GM19324 (cell line): ENCODE data around the gene ZNF362.
"Not testable (repeated sequence)": the region's sequence is repeated elsewhere in the genome, so short reads cannot be mapped to it uniquely, and the experiment has no call there.

Experiments
- ATAC-seq: cut with Tn5 transposase; IDR thresholded peaks from one replicate; pipeline ENCODE4 v1.9.1; 2021; ENCODE audit warnings: mild to moderate bottlenecking, moderate library complexity; ENCODE audit not compliant: unreplicated experiment, low FRiP score

Gene ZNF362

DNA sequence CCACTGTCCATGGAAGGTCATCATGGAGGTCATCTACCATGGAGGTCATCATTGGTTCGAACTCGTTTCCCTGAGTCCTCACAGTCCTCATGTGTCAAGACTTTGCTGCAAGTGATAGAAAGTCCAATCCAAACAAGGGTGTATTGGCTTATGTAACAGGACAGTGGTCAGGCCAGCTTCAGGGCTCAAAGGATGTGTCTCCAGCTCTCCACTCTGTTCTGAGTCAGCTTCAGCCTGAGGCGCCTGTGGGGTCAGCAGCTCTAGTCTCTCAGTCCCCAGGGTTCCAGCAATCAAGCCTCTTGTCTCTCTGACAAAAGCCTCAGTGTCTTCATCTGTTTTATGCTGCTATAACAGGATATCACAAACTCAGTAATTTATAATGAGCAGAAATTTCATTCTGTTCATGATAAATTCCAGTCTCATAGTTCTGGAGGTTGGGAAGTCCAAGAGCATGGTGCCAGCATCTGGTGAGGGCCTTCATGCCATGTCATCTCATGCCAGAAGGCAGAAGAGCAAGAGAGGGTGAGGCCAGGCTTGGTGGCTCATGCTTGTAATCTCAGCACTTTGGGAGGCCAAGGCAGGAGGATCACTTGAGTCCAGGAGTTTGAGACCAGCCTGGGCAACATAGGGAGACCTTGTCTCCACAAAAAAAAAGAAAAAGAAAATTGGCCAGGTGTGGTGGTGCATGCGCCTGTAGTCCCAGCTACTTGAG lies 45.1 kb downstream of the ZNF362 start:
- no peak for ATAC-seq

DNA sequence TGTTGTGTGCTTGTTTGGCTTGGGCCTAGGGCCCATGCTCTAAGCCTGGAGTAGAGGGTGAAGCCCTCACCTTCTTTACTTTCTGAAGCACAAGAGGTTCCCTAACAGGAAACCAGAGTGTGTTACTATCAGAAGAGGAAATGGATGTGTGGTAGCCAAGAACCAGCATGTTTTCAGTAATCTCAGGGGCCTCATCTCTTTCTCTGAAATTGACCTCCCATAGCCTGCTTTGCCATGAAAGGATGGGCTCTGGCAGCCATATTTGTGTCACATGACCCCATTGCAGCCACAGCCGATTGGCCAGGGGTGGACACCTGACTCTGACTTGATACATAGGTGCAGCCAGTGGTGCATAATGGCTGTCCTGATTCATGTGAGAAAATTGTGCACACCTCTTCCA lies 46.0 kb downstream of the ZNF362 start:
- ATAC-seq = no peak

- no peak for ATAC-seq
These were observed 48.7 kb downstream of the ZNF362 start for GRCh38 chr1:33305016-33305415.

DNA sequence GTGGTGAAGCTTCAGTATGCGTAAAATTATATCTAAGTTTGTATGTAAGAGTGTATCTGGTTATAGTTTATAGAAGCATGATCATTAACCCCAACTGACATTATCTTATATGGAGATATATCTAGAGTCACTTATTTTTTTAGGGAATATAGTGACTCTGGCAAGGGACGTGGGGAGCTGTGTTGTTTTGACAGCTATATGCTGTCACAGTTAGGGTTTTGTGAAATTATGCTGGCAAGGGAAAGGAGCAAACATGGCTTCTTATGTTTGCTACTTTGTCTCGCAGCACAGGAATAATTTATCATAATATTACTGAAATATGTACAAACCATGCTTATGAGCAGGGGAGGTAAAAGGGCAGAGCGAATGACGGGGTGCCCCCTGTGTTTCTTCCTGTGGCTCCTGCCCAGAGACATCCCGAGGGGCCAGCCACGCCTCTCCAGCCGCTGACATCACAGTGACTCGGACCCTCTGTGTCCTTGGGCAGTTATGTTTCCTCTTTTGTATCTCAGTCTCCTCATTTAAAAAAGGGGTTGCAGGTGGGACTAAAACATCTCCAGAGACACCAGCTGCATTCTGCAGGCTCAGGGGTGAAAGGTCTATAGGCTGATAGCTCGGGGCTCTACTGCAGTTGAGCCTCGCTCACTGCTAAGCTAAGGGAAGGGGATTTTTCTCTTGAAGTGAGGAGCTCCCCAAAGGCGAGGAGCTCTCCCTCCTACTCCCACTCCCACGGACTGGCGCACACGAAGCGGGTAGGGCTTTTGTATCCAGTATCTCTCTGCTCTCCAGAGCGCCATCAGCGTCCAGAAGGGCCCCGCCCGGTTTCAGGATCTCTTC lies 49.7 kb downstream of the ZNF362 start:
- no peak for ATAC-seq

DNA sequence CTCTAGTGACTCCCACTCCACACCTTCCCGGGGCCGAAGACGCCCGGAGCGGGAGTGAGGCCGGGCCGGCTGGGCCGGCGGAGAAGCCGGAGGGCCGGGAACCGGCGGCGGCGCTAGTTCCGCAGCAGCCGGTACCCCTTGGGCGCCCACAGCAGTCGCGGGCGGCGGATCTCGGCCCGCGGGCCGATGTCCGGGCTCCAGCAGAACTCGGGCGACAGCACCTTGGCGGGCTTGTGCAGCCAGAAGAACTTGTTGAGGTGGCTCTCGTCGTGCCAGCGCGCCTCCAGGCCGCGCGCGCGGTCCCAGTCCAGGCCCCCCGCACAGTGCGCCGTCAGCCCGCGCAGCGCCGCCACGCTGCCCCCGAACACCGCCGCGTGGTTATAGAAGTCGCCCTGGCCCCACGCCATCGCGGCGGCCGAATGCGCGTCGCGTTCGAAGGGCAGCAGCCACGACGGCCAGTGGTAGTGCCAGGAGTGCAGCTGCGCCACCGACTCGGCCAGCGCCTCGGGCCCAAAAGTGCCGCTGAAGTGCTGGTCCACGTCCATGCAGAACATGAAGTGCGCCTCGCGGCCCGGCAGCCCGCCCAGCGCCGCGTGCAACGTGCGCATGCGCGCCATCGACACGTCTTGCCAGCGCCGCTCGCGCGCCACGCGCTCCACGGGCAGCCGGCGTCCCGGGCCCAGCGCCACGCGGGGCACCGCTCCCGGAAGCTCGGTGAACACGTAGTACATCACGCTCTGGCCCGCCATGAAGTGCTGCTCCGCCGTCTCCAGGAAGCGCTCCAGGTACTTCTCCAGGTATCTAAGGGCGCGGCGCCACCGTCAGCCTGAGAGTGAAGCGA lies 50.6 kb downstream of the ZNF362 start:
- ATAC-seq = no peak

DNA sequence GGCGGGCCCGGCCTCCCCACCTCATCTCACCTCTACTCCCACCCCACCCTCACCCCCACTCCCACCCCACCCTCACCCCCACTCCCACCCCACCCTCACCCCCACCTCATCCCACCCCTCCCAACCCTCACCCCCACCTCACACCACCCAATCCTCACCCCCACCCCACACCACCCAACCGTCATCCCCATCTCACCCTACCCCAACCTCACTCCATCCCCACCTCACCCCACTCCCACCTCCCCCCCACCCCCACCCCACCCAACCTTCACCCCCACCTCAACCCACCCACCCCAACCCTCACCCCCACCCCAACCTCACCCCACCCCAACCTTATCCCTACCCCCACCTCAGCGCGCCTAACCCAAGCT lies 51.2 kb downstream of the ZNF362 start:
- ATAC-seq = no peak

GRCh38 chr1:33309351-33309750 lies 53.1 kb downstream of the ZNF362 start:
- ATAC-seq = not testable (repeated sequence)

GRCh38 chr1:33310702-33311101 lies 54.4 kb downstream of the ZNF362 start:
- ATAC-seq = no peak

DNA sequence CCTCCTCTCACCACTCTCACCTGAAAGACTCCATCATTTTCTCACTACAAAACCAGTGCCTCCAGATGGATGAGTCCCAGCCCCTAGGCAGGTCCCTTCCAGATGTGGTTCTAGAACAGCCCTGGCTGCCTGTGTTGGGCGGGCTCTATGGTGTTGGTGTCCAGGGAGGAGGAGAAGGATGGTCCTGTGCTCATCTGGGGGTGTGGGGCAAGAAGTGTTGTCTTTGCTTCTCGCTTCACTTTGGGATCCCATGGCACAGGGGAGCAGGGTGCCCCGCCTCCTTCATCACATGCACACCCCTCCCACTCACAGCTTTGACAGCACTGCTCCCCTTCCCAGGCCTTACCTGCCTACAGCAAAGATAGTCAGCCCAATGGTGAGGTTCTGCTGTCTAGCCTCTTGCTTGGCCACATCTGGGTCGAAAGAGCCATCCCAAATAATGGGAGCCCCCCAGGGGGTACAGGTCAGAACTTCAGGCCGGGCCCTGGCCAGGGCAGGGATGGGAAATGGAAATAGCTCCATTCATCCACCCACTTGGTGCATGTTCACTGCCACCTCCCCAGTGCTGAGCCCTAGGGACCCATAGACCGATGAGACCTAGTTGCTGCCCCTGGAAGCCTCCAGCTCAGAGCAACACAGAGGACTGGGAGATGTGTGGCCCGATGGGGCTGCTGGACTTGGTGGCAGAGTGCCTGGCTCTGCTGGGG lies 55.6 kb downstream of the ZNF362 start:
- ATAC-seq = no peak

- no peak for ATAC-seq
These were observed 56.1 kb downstream of the ZNF362 start for GRCh38 chr1:33312413-33312749.

DNA sequence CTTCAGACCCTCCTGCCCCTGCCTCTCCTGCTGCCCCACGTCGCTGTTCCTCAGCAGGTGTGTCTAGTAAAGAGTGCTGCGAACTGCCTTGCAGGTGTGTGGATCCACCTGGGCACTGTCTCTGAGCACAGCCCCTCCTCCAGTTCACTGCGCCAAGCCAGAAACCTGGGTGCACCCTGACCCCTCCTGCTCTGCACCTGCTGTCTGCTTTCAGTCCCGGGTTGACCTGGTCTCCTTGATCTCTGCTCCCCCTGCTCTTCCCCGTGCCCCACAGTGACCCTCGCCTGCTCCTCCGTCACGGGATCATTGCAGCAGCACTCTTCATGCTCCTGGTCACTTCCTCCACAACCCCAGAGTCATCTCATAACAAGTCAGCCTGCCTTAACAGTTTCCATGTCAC lies 58.1 kb downstream of the ZNF362 start:
- no peak for ATAC-seq

DNA sequence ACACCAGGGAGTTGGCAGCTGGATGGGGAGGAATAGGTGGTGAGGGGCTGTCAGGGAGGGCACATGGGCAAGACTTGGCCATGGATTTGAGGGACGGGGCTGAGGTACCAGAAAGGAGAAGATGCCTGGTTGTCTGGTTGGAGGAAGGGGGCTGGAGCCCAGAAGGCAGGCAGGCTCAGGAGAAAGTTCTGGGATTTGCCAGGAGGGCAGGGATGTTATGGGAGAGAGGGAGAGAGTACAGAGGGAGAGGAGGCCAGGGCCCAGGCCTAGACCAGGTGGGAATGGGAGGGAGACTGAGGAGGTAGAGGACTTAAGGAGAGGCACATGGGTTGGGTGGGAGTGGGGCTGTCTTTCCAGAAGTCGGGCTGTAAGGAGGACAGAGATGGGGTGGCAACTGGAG lies 60.3 kb downstream of the ZNF362 start:
- no peak for ATAC-seq

DNA sequence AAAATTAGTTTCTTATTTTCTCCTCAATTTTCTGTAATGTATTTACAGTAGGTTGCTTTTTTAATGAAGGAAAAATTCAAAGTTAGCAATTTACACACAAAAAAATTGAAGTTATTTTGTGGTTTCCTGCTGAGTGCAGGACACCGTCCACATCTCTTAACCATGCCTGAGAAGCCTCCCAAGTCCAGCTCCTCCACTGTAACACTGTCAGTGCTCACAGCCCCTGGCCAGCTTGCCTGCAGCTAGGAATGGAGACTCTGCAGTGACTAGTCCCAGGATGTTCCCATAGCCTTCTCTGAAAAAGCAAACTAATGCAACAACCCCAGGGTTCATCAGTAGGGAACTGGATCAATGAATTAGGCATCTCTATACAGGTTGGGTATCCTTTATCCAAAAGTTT lies 61.1 kb downstream of the ZNF362 start:
- ATAC-seq = no peak

DNA sequence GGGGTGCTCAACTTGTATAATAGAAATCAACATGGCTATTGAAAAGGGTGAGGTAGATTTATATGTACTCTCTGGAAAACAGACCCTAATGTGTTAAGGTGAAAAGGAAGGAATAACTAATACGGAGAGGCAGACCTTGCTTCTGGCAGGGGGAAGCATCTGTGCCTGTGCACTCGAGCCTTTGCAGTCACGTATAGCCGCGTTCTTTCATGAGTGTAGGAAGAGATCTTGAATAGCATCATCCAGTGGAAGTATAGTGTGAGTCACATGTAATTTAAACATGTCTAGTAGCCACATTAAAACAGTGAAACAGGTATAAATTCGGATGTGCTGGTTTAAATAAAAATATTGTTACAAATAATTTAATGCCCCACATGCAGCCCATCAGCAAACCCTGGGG lies 61.7 kb downstream of the ZNF362 start:
- no peak for ATAC-seq

GRCh38 chr1:33319186-33319948 lies 63.1 kb downstream of the ZNF362 start:
- ATAC-seq = no peak

DNA sequence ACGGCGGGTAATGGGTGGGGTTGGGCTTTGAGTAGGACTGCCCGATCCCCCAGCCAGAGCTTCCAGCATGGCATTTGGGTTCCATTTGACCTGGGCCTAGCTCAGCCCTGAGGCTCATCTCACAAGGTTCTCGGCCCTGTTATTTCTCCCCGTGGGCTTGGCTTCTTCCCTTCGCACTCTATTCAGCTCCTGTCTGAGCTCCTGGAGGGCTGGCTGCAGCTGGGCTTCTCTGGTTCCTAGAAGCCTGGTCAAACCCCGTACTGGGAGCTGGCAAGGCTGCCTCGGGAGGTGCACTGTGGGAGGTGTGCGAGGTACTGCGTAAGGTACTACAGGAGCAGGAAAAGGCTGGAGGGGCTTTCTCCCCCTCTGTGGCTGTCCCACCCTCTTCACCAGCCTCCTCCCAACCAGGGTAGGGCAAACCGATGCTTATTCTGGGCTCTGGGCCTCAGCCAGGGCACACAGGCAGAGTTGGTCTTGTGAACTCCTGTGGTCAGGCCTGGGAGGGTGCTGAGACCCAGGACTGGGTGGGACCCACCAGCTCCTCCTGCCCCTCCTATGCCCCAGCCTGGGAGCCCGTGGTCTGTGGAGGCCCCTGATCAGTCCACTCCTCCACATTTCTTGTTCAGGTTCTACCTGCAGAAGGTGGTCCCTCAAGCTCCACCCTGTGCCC lies 63.8 kb downstream of the ZNF362 start:
- ATAC-seq = no peak

DNA sequence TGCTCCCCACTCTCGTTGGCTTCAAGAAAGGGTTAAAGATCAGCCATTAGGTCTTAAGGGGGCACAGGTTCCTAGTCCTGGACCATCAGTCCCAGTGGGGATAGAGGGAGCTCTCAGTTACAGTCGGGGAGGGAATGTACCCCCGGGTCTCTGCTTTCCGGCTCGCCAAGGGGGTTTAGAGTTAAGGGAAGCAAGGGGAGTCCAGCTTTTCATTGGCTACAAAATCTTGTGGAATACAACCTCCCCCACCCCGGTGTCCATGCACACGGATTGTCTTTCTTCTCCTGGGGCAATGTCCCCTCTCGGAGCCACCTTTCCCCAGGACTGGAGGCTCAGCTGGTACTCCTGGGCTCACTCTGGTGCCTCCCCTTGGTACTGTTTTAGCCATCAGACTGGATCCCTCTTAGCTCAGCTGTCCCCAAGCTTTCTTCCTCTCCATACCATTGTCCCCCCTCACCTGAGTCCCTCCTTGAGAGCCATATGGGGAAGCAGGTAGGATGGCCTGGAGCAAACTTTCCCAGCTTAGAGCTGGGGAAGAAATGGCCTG lies 64.4 kb downstream of the ZNF362 start, which contains the start of gene A3GALT2:
Gene A3GALT2, minus strand, starts transcription at position 480 of the 547 bp plus-strand sequence. Its CDS starts 0 bp downstream, at position 480.
- no peak for ATAC-seq

- no peak for ATAC-seq
These were observed 64.9 kb downstream of the ZNF362 start for GRCh38 chr1:33321178-33321577.

GRCh38 chr1:33322109-33322508 lies 65.8 kb downstream of the ZNF362 start:
- ATAC-seq = no peak
